Lower lobe of right lung (tissue), 2 donors: Measurements from ENCODE around the gene PDZD8. TPM values are rescaled to one million over a fixed set of nuclear protein-coding genes. Genes with fewer than 3 reads are reported as not detected.

Experiments
- ATAC-seq, 2 donors: fragments of 200-7000 bp; cut with Tn5 transposase; one replicate each; pipeline ENCODE4 v1.9.1; 2020 to 2022; ENCODE audit warnings: mild to moderate bottlenecking in 2 of 2, moderate library complexity in 2 of 2
- DNase-seq: peaks from one replicate; pipeline ENCODE4 v3.0.0-alpha.2; 2020
- H3K27ac ChIP-seq: fragments of 200-600 bp; one replicate; pipeline ENCODE4 v1.8.0; 2022
- H3K27me3 ChIP-seq: fragments of 200-600 bp; one replicate; pipeline ENCODE4 v1.8.0; 2022; ENCODE audit warnings: low read depth
- H3K36me3 ChIP-seq: fragments of 200-600 bp; one replicate; pipeline ENCODE4 v1.8.0; 2022; ENCODE audit warnings: mild to moderate bottlenecking
- H3K4me1 ChIP-seq: fragments of 200-600 bp; one replicate; pipeline ENCODE4 v1.8.0; 2022
- H3K4me3 ChIP-seq: fragments of 200-600 bp; one replicate; pipeline ENCODE4 v1.8.0; 2022; ENCODE audit warnings: mild to moderate bottlenecking
- H3K9me3 ChIP-seq: fragments of 200-600 bp; one replicate; pipeline ENCODE4 v1.8.0; 2022
- CTCF ChIP-seq: fragments of 200-600 bp; IDR thresholded peaks from one replicate; pipeline ENCODE4 v1.8.0; 2022; ENCODE audit warnings: antibody characterized with exemption, mild to moderate bottlenecking
- intact Hi-C: fragments of 100-400 bp; cut with DNase I; formaldehyde crosslinking; loops from one replicate; pipeline ENCODE4 v1.11.0; 2022
- total RNA-seq: library from RNA; stranded (reverse); fragmentation: NEBNext Ultra II Directional; extraction: Animal tissue kit (Norgen Biotek cat#: 25700); gene quantifications from one replicate; pipeline ENCODE4 v1.2.1, GENCODE V29; 2021
- donor health status: DM: no; HTN: yes; CAD: no; lungs with severe emphysema.

PDZD8 gene
- total RNA-seq, 1 donor from 2014 or later = 29.4 TPM

GRCh38 chr10:117273980-117274379 is 101.3 kb downstream of the PDZD8 start:
- Histone ChIP-seq H3K27me3 (no peaks in the 10 kb centered on the region), H3K4me3 (no peak overlapping the region), H3K36me3 (no peaks in the 10 kb centered on the region), H3K27ac (no peak overlapping the region), H3K9me3 (no peaks in the 10 kb centered on the region), H3K4me1 (no peaks in the 10 kb centered on the region)
- intact Hi-C loops = no loop called here
- DNase-seq (no peak), ATAC-seq (peak in 1 of 2 donors; percentile 16)
- TF ChIP-seq CTCF = no peak

- no peak for ATAC-seq
- TF ChIP-seq CTCF = no peak
These were observed 102.8 kb downstream of the PDZD8 start for GRCh38 chr10:117272195-117273076.

GRCh38 chr10:117271427-117271826 is 103.8 kb downstream of the PDZD8 start:
- TF ChIP-seq CTCF = no peak
- no peak for ATAC-seq
- no peak overlapping the region for H3K27ac ChIP-seq
- intact Hi-C loops = no loop called here
- no peak for DNase-seq
- H3K27me3 ChIP-seq = no peaks in the 10 kb centered on the region
- H3K4me3 ChIP-seq = no peak overlapping the region
- H3K36me3 ChIP-seq = no peaks in the 10 kb centered on the region
- H3K4me1 ChIP-seq = no peaks in the 10 kb centered on the region
- no peaks in the 10 kb centered on the region for H3K9me3 ChIP-seq

More at GRCh38 chr10:117272195-117273076, 102.8 kb downstream of the PDZD8 start:
- no peak overlapping the region for H3K27ac ChIP-seq
- no peaks in the 10 kb centered on the region for H3K9me3 ChIP-seq
- no peaks in the 10 kb centered on the region for H3K4me1 ChIP-seq
- no peaks in the 10 kb centered on the region for H3K27me3 ChIP-seq
- no peak for DNase-seq
- intact Hi-C loops = no loop called here
- no peak overlapping the region for H3K4me3 ChIP-seq
- no peaks in the 10 kb centered on the region for H3K36me3 ChIP-seq

- intact Hi-C loops = no loop called here
- H3K27ac ChIP-seq = no peak overlapping the region
- no peak overlapping the region for H3K4me3 ChIP-seq
- H3K27me3 ChIP-seq = no peaks in the 10 kb centered on the region
- DNase-seq = no peak
- no peaks in the 10 kb centered on the region for H3K9me3 ChIP-seq
- H3K4me1 ChIP-seq = no peaks in the 10 kb centered on the region
- peak in 1 of 2 donors; percentile 27 for ATAC-seq
- TF ChIP-seq CTCF = no peak
- no peaks in the 10 kb centered on the region for H3K36me3 ChIP-seq
These were observed 106.3 kb downstream of the PDZD8 start for GRCh38 chr10:117268907-117269306.

GRCh38 chr10:117268258-117268657 is 107.0 kb downstream of the PDZD8 start:
- DNase-seq = no peak
- no peaks in the 10 kb centered on the region for H3K4me1 ChIP-seq
- ATAC-seq = no peak
- intact Hi-C loops = no loop called here
- no peaks in the 10 kb centered on the region for H3K9me3 ChIP-seq
- no peak for TF ChIP-seq CTCF
- no peak overlapping the region for H3K27ac ChIP-seq
- peaks cover under 1% of the 10 kb centered on the region for H3K27me3 ChIP-seq
- H3K36me3 ChIP-seq = no peaks in the 10 kb centered on the region
- no peak overlapping the region for H3K4me3 ChIP-seq
